ENCODE data around the gene ABL1.

The ABL1 gene

GRCh38 chr9:130867556-130867955 is 32.5 kb downstream of the ABL1 start:
- Histone ChIP-seq H3K9ac (ENCODE audit: low read length) (no peak overlapping the region), H2AFZ (ENCODE audit: low read length) (no peak overlapping the region), H3K79me2 (ENCODE audit: insufficient read depth, low read length) (no peaks in the 10 kb centered on the region), H4K20me1 (ENCODE audit: insufficient read depth, low read length) (no peaks in the 10 kb centered on the region), H3K9me3 (ENCODE audit: low read length) (no peaks in the 10 kb centered on the region), H3K9me2 (ENCODE audit: low read depth, low read length) (no peaks in the 10 kb centered on the region), H3K36me3 (ENCODE audit: insufficient read depth, low read length) (no peaks in the 10 kb centered on the region), H3K4me3 (ENCODE audit: low read depth, low read length, poor library complexity, severe bottlenecking) (no peak overlapping the region), H3F3A (ENCODE audit: insufficient read depth, low read length) (no peaks in the 10 kb centered on the region), H3K4me2 (ENCODE audit: low read length) (no peak overlapping the region), H3K27me3 (ENCODE audit: insufficient read depth, low read length) (no peaks in the 10 kb centered on the region), H3K27ac (ENCODE audit: low read depth, low read length, poor library complexity, severe bottlenecking) (no peak overlapping the region), H3K4me1 (ENCODE audit: insufficient read depth, low read length, severe bottlenecking) (peaks cover 11% of the 10 kb centered on the region)
- no peak for TF ChIP-seq EZH2 (IDR thresholded peaks at IDR 0.05; ENCODE audit: borderline replicate concordance, low read length)
- TF ChIP-seq, protein P1, sequence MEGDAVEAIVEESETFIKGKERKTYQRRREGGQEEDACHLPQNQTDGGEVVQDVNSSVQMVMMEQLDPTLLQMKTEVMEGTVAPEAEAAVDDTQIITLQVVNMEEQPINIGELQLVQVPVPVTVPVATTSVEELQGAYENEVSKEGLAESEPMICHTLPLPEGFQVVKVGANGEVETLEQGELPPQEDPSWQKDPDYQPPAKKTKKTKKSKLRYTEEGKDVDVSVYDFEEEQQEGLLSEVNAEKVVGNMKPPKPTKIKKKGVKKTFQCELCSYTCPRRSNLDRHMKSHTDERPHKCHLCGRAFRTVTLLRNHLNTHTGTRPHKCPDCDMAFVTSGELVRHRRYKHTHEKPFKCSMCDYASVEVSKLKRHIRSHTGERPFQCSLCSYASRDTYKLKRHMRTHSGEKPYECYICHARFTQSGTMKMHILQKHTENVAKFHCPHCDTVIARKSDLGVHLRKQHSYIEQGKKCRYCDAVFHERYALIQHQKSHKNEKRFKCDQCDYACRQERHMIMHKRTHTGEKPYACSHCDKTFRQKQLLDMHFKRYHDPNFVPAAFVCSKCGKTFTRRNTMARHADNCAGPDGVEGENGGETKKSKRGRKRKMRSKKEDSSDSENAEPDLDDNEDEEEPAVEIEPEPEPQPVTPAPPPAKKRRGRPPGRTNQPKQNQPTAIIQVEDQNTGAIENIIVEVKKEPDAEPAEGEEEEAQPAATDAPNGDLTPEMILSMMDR (IDR thresholded peaks at IDR 0.05; ENCODE audit: low read length): no peak

DNA sequence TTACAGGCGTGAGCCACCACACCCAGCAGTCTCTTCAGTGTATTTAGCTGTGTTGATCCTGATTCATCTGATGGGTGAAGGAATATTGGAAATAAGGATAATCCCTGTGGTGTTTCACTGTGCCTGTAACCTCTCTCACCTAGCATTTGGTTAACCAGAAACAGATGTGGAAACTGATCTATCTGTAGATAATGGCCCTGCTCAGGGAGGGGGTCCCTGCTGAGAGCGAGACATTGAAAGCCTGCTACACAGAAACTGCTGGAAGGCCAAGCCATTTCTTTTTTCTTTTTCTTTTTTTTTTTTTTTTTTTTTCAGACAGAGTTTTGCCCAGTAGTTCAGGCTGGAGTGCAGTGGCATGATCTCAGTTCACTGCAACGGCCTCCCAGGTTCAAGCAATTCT is 33.2 kb downstream of the ABL1 start:
- H3K36me3 ChIP-seq (ENCODE audit: insufficient read depth, low read length): peaks cover under 1% of the 10 kb centered on the region; the same call in 1 of the 2 replicates
- no peaks in the 10 kb centered on the region for H3K9me3 ChIP-seq (ENCODE audit: low read length)
- H3K4me3 ChIP-seq (ENCODE audit: low read depth, low read length, poor library complexity, severe bottlenecking): no peak overlapping the region
- no peaks in the 10 kb centered on the region for H4K20me1 ChIP-seq (ENCODE audit: insufficient read depth, low read length)
- no peaks in the 10 kb centered on the region for H3F3A ChIP-seq (ENCODE audit: insufficient read depth, low read length)
- no peaks in the 10 kb centered on the region for H3K9me2 ChIP-seq (ENCODE audit: low read depth, low read length)
- H3K4me2 ChIP-seq (ENCODE audit: low read length): no peak overlapping the region
- H3K4me1 ChIP-seq (ENCODE audit: insufficient read depth, low read length, severe bottlenecking): peaks cover 11% of the 10 kb centered on the region
- no peaks in the 10 kb centered on the region for H3K27me3 ChIP-seq (ENCODE audit: insufficient read depth, low read length)
- TF ChIP-seq, protein P1 (IDR thresholded peaks at IDR 0.05; ENCODE audit: low read length): no peak
- TF ChIP-seq EZH2 (IDR thresholded peaks at IDR 0.05; ENCODE audit: borderline replicate concordance, low read length): no peak
- H3K27ac ChIP-seq (ENCODE audit: low read depth, low read length, poor library complexity, severe bottlenecking): no peak overlapping the region
- H3K9ac ChIP-seq (ENCODE audit: low read length): no peak overlapping the region
- H3K79me2 ChIP-seq (ENCODE audit: insufficient read depth, low read length): no peaks in the 10 kb centered on the region
- no peak overlapping the region for H2AFZ ChIP-seq (ENCODE audit: low read length)

- no peak for TF ChIP-seq EZH2 (IDR thresholded peaks at IDR 0.05; ENCODE audit: borderline replicate concordance, low read length)
- TF ChIP-seq, protein P1 (IDR thresholded peaks at IDR 0.05; ENCODE audit: low read length): no peak
- Histone ChIP-seq H3K9me3 (ENCODE audit: low read length) (no peaks in the 10 kb centered on the region), H3K9me2 (ENCODE audit: low read depth, low read length) (no peaks in the 10 kb centered on the region), H4K20me1 (ENCODE audit: insufficient read depth, low read length) (no peaks in the 10 kb centered on the region), H3K27ac (ENCODE audit: low read depth, low read length, poor library complexity, severe bottlenecking) (no peak overlapping the region), H3K4me2 (ENCODE audit: low read length) (no peak overlapping the region), H3K79me2 (ENCODE audit: insufficient read depth, low read length) (no peaks in the 10 kb centered on the region), H3K4me1 (ENCODE audit: insufficient read depth, low read length, severe bottlenecking) (peaks cover 11% of the 10 kb centered on the region), H3K4me3 (ENCODE audit: low read depth, low read length, poor library complexity, severe bottlenecking) (no peak overlapping the region), H3F3A (ENCODE audit: insufficient read depth, low read length) (no peaks in the 10 kb centered on the region), H2AFZ (ENCODE audit: low read length) (no peak overlapping the region), H3K36me3 (ENCODE audit: insufficient read depth, low read length) (peaks cover 7% of the 10 kb centered on the region; the same call in 1 of the 2 replicates), H3K27me3 (ENCODE audit: insufficient read depth, low read length) (no peaks in the 10 kb centered on the region), H3K9ac (ENCODE audit: low read length) (no peak overlapping the region)
Observed at GRCh38 chr9:130869250-130869649, 34.2 kb downstream of the ABL1 start.

All from OCI-LY1 (cell line).